Left kidney (tissue), 8 donors: ENCODE data around the gene VAV3. TPM values are rescaled to one million over a fixed set of nuclear protein-coding genes. Genes with fewer than 3 reads are reported as not detected.
"Not testable (repeated sequence)": the region's sequence is repeated elsewhere in the genome, so short reads cannot be mapped to it uniquely, and the experiment has no call there.

Source experiments
- DNase-seq: peaks from one replicate; pipeline ENCODE4 v3.0.0-alpha.2; 2013
- long read RNA-seq, 8 donors: transcript quantifications; one replicate each; lab custom pipeline, GENCODE V29; 2026
- polyA plus RNA-seq: library from polyadenylated mRNA; unstranded; fragments of 120-200 nt; gene quantifications from one replicate; pipeline ENCODE4 v1.2.1, GENCODE V29; 2013; ENCODE audit not compliant: insufficient read length

The VAV3 gene
- 136 TPM for polyA plus RNA-seq
- long read RNA-seq, donor 1, full-length matches to known transcripts = 26 of 38 reads
- long read RNA-seq, donor 1, partial matches to known transcripts = 12 of 38 reads
- long read RNA-seq, donor 1, other reads (novel, unspliced or antisense) = 0 of 38 reads
- long read RNA-seq, donor 2, transcript VAV3-203 (10 exons, 1,293 nt) = major isoform, 17 of 31 reads
- long read RNA-seq, donor 2, transcript VAV3-212 (9 exons, 1,374 nt) = minor isoform, 5 of 31 reads
- long read RNA-seq, donor 2, partial matches to known transcripts = 9 of 31 reads
- long read RNA-seq, donor 2, other reads (novel, unspliced or antisense) = 0 of 31 reads
- long read RNA-seq, donor 3, transcript VAV3-203 (10 exons, 1,293 nt) = major isoform, 18 of 43 reads
- long read RNA-seq, donor 3, partial matches to known transcripts = 21 of 43 reads
- long read RNA-seq, donor 3, other reads (novel, unspliced or antisense) = 0 of 43 reads
- long read RNA-seq, donor 4 = 0 reads
- long read RNA-seq, donor 5, transcript VAV3-212 (9 exons, 1,374 nt) = minor isoform, 9 of 55 reads
- long read RNA-seq, donor 5, transcript VAV3-203 (10 exons, 1,293 nt) = major isoform, 27 of 55 reads
- long read RNA-seq, donor 5, partial matches to known transcripts = 19 of 55 reads
- long read RNA-seq, donor 5, other reads (novel, unspliced or antisense) = 0 of 55 reads
- long read RNA-seq, donor 6, transcript VAV3-203 (10 exons, 1,293 nt) = major isoform, 12 of 27 reads
- long read RNA-seq, donor 6, partial matches to known transcripts = 12 of 27 reads
- long read RNA-seq, donor 6, other reads (novel, unspliced or antisense) = 0 of 27 reads
- long read RNA-seq, donor 7, full-length matches to known transcripts = 20 of 54 reads
- long read RNA-seq, donor 7, partial matches to known transcripts = 34 of 54 reads
- long read RNA-seq, donor 7, other reads (novel, unspliced or antisense) = 0 of 54 reads
- long read RNA-seq, donor 8, transcript VAV3-203 (10 exons, 1,293 nt) = major isoform, 10 of 15 reads
- long read RNA-seq, donor 8, partial matches to known transcripts = 5 of 15 reads
- long read RNA-seq, donor 8, other reads (novel, unspliced or antisense) = 0 of 15 reads

DNA sequence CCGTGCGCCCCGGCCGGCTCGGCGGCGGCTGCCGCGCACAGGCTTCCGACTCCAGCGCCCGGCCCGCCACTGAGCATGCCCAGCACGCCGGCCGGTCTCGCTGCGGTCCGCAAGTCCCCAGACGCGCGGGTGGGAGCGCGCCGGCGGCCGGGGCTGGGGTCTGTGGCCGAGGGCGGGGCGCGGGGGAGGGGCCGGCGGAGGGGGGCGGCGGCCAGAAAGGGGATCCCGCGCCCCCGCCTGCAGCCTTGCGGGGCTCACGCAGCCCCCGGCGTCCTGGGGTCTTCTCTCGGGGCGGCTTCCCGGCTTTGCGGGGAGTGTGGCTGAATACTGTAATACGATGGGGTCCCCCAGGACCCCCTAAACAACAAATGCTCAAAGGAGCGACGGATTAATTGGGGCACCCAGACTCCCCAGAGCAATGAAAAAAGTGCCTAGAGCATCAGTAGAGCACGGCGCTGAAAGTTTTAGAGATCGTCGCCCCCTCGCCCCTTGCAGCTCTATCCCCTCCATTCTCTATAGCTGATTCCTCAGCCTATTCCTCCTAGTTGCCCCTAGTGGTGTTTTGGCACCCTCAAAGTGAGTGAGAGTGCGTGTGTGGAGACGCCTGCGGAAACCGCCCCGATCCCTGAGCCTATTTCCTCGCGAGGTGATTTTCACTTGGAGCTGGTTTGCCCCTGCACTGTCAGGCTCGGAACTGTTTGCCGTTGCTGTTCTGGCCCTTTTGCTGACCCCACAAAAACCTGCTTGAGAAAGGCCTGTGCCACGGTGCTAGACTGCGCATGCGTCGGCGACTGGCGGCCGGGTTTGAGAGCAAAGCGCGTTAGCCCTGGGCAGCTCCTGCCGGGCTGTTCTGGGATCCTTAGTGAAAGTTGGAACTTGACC lies at the start of gene VAV3:
Gene VAV3, minus strand, starts transcription at position 71 of the 882 bp plus-strand sequence. CDS start 311 bp downstream, outside the sequence.
- DNase-seq = peak; percentile 82

DNA sequence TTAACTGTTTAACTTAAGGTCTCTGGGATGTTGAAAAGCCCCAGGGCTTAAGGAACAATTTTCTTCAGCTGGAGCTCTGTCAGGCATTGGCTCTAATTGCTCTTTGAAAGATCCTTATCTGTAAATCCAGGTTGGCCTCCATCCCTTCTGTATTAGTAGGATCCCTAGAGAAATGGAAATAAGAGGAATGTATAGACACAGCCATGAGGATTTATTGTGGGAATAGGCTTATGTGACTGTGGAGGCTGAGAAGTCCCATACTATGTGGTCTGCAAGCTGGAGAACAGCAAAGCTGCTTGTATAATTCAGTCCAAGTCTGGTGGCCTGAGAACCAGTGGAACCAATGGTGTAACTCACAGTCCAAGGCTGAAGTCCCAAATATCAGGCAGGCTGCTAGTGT lies 47.6 kb upstream of the VAV3 start:
- no peak for DNase-seq

GRCh38 chr1:108011295-108011694 lies 46.3 kb upstream of the VAV3 start:
- no peak for DNase-seq

DNA sequence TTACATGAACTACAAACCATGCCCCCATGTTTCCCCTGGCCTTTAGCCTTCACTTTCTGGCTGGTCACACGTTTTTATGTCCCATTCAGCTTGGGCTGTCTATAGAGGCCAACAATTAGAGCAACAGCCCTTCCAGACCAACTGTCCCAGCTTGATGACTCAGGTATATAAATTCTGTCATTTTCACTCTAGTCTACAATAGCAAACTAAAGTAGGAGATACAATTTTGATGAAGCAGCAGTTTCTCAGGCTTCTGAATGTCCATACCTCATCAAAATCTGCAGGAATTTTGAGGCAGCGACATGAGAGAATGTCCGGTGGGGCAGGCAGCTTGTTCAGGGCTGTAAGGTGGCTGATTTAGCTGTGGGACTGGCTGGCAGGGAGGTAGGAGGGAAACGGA lies 45.6 kb upstream of the VAV3 start:
- no peak for DNase-seq

- no peak for DNase-seq
Measured at GRCh38 chr1:108009603-108010195, 44.7 kb upstream of the VAV3 start.

GRCh38 chr1:108007531-108007930 lies 42.6 kb upstream of the VAV3 start:
- DNase-seq = no peak

- DNase-seq = no peak
Measured at GRCh38 chr1:108007070-108007469, 42.1 kb upstream of the VAV3 start.

- DNase-seq = not testable (repeated sequence)
Measured at GRCh38 chr1:108004919-108005318, 39.9 kb upstream of the VAV3 start.

DNA sequence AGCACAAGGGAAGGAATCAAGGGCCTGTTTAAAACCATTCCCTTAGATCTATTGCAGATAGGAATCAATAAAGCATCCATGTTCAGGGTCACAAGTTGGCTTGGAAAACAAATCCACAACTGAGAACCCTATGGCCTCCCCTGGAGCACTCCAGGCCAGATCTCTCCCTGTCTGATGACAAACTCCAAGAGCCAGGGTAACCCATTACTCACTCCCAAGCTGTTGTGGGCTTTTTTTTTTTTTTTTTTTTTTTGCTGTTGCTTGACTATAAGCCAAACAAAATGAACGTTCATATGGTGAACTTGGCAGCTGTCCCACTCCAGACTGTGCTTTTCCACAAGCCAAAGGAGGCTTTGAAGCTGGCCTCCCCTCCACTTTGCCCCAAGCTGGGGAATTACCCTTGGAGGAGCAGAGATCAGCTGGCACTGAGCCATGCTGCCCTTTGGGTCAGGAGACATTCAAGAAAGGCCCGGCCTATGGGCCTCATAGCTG lies 35.7 kb upstream of the VAV3 start:
- peak; percentile 58 for DNase-seq

GRCh38 chr1:108000184-108000583 lies 35.2 kb upstream of the VAV3 start:
- no peak for DNase-seq

GRCh38 chr1:107997866-107998265 lies 32.9 kb upstream of the VAV3 start:
- no peak for DNase-seq

DNA sequence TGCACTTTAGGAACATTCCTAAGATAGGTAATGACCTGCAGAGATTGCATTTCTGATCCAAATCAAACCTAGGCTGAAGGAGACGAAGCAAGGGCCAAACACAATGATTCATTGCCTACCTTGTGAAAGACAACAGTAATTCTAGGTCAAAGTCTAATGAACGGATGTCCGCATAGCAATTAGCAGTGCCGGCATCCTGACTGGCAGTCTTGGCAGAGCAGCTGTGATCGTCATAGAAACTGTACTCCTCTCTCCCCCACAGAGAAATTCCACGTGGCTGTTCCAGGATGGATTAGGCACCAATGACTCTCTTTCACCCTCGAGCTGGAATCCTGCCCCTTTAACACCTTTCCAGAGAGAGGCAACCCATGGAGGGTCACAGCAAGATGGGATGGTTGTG lies 28.9 kb upstream of the VAV3 start:
- no peak for DNase-seq

DNA sequence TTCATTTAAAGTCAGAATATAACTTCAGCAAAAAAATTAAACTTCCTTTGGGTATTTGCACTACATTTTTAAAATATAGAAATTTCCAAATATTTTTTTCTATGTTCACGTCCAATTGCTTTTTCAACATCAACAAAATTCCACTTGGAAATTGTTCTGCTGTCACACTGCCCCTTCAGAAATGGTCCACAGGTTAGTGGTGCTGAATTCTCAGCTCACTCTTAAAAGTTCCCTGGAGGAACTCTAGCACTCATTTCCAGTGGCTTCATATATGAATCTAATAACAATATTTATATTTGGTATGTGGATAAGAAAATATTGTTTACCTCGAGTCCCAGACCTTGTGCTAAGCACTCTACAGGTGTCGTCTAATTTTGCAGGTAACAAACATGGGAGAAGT lies 27.4 kb upstream of the VAV3 start:
- DNase-seq = no peak

DNA sequence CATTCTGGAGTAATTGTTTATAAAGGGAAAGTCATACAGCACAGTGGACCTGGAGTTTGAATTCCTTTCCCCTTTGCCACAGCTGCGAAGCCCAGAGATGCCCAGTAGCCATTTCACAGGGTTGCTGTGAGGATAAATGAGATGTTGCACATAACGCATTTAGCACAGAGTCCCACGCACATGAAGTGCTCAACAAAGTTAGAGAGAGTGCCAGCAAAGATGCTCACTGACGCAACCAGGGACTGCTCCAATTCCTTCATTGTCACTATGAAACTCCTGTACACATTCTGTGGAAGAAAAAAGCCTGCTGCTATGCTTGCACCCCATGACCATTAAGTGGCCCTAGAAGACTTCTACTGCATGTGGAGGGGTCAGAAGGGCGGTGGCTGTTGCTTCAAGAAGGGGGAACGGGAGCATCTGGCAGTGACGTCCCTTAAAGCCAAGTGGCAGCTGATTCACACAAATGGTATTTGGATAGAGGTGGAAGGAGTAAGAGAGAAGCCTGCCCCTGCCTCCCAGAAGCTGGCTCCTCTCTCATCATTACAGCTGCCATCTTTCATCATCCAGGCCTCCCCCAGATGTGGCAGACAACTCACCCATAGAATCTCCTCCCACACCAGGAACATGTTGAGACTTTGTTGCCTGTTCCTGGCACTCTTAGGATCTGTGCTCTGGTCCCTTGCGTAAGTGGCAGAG lies 26.5 kb upstream of the VAV3 start:
- no peak for DNase-seq

- no peak for DNase-seq
Measured at GRCh38 chr1:107990606-107991005, 25.6 kb upstream of the VAV3 start.

GRCh38 chr1:107981277-107981676 lies 16.3 kb upstream of the VAV3 start:
- no peak for DNase-seq

- DNase-seq = no peak
Measured at GRCh38 chr1:107979926-107980325, 14.9 kb upstream of the VAV3 start.

- DNase-seq = no peak
Measured at GRCh38 chr1:107979088-107979487, 14.1 kb upstream of the VAV3 start.

GRCh38 chr1:107976836-107977235 lies 11.9 kb upstream of the VAV3 start:
- DNase-seq = no peak

- DNase-seq = no peak
Measured at GRCh38 chr1:107976431-107976830, 11.5 kb upstream of the VAV3 start.
